ENCODE data around the gene NUPR2. TPM values are rescaled to one million over a fixed set of nuclear protein-coding genes. Genes with fewer than 3 reads are reported as not detected.

The NUPR2 gene, protein sequence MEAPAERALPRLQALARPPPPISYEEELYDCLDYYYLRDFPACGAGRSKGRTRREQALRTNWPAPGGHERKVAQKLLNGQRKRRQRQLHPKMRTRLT
- not detected in 2 replicates for total RNA-seq (2013; cell fraction: nucleolus; rRNA removed)
- total RNA-seq (2014; rRNA removed): not detected in 2 replicates
- total RNA-seq (2014; rRNA removed; fragmentation: Illumina TruSeq; extraction: Trizol): not detected in 2 replicates
- total RNA-seq (2021): not detected in 2 replicates
- polyA plus RNA-seq (2011; ENCODE audit: low read depth): not detected
- polyA plus RNA-seq (2011; rRNA removed): not detected in 2 replicates
- not detected in 2 replicates for polyA plus RNA-seq (2011; cell fraction: cytosol; rRNA removed)
- not detected in 2 replicates for polyA plus RNA-seq (2011; cell fraction: nucleus; rRNA removed)
- polyA plus RNA-seq (2012): not detected in 2 replicates
- not detected in 2 replicates for polyA plus RNA-seq (2014; fragmentation: Illumina TruSeq; extraction: Trizol)
- not detected for polyA plus RNA-seq (2014; fragmentation: Nextera tagmentation; extraction: Ambion mirVana)
- polyA plus RNA-seq (2014; rRNA removed): not detected in 2 replicates
- not detected for polyA plus RNA-seq (2016; fragmentation: Nextera tagmentation; extraction: Ambion mirVana)
- polyA minus RNA-seq (2011; rRNA and poly(A)+ RNA removed): not detected in 2 replicates
- not detected in 2 replicates for polyA minus RNA-seq (2011; cell fraction: cytosol; rRNA and poly(A)+ RNA removed)
- not detected in 2 replicates for polyA minus RNA-seq (2011; cell fraction: nucleus; rRNA and poly(A)+ RNA removed)
- Bru-seq, nascent RNA: not detected
- BruChase-seq, experiment 1, labeled RNA remaining after a 6-hour chase: not detected
- not detected for BruChase-seq, experiment 2, labeled RNA remaining after a 2-hour chase
- long read RNA-seq, experiment 1: 0 reads
- long read RNA-seq, experiment 2: 0 reads

DNA sequence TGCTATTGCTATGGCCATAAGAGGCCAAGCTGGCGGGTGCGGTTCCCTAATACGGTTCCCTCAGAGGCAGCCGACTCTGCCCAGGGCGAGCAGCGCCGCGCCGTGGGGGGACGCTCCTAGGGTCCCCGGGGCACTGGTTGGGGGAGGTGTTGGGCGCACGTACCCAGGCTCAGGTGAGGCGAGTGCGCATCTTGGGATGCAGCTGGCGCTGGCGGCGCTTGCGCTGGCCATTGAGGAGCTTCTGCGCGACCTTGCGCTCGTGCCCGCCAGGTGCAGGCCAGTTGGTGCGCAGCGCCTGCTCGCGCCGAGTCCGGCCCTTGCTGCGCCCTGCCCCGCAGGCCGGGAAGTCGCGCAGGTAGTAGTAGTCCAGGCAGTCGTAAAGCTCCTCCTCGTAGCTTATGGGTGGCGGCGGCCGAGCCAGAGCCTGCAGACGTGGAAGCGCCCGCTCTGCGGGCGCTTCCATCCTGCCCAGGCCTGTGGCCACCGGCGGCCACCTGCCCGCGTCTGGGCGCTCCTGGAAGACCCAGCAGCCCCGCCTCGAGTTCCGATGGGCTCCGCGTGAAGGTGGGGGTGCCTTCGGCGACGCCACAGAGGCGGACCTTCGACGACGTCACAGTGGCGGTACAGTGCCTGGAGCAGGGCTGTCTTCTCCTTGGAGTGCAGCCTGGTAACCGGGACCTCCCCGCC, at the start of gene NUPR2:
Gene NUPR2, minus strand, starts transcription at position 566 of the 687 bp plus-strand sequence. Its CDS starts 103 bp downstream, at position 463.
- H3K4me3 ChIP-seq: no peak within 1 kb of the TSS
- WGBS (ENCODE audit: insufficient coverage, insufficient replicate concordance, low lambda C conversion rate, missing lambda C conversion rate): 69% methylated on average over 62 of the region's 65 CpGs
- H3K79me2 ChIP-seq (ENCODE audit: control insufficient read depth, insufficient read depth, low read length): no peaks in the 10 kb centered on the region
- no peaks in the 10 kb centered on the region for H3K4me1 ChIP-seq (ENCODE audit: control insufficient read depth, insufficient read depth, low read length)
- no peak within 1 kb of the TSS for H3K27ac ChIP-seq (ENCODE audit: control insufficient read depth, insufficient read depth)
- ChIA-PET POLR2A (interaction anchor here (0.6 kb wide), 1 partner anchor 10 kb away, joined by 3 read pairs; the partner anchor contains the start of gene CHCHD2), SMC1A (ENCODE audit: uncharacterized antibody, unreplicated experiment) (no interaction called here), RAD21 (ENCODE audit: unreplicated experiment) (no interaction called here), CTCF (no interaction called here)
- no peaks in the 10 kb centered on the region for H3K36me3 ChIP-seq (ENCODE audit: control insufficient read depth in 2 of 2, insufficient read depth in 2 of 2, low read length in 1 of 2)
- H3K27me3 ChIP-seq (replicated peaks in 1 of 2; ENCODE audit: control insufficient read depth in 2 of 2, insufficient read depth in 2 of 2, low read length in 1 of 2): no peaks in the 10 kb centered on the region
- in situ Hi-C loops (cut with MboI): no loop called here
- no peaks in the 10 kb centered on the region for H4K20me1 ChIP-seq (ENCODE audit: control insufficient read depth, insufficient read depth)
- ATAC-seq: no peak
- no TSS peak for BruUV-seq (replicated peaks)
- H3K4me2 ChIP-seq (ENCODE audit: control insufficient read depth, insufficient read depth): no peak within 1 kb of the TSS
- TF ChIP-seq TCF12 (IDR thresholded peaks at IDR 0.05; ENCODE audit: low read depth, low read length): no peak
- no peak for TF ChIP-seq SMC3 (IDR thresholded peaks at IDR 0.05; ENCODE audit: borderline replicate concordance, low read length)
- no peak for TF ChIP-seq NFIC (IDR thresholded peaks at IDR 0.05; ENCODE audit: low read depth, low read length)
- no peak for TF ChIP-seq CREB1 (IDR thresholded peaks at IDR 0.05; ENCODE audit: low read depth)
- TF ChIP-seq PAX5 (IDR thresholded peaks at IDR 0.05; ENCODE audit: borderline replicate concordance, low read depth, low read length): no peak
- TF ChIP-seq BCL11A (IDR thresholded peaks at IDR 0.05; ENCODE audit: low read depth, low read length): no peak
- TF ChIP-seq MTA3 (IDR thresholded peaks at IDR 0.05; ENCODE audit: borderline replicate concordance, low read length): no peak
- TF ChIP-seq CHD4 (IDR thresholded peaks at IDR 0.05): no peak
- TF ChIP-seq, protein P1, sequence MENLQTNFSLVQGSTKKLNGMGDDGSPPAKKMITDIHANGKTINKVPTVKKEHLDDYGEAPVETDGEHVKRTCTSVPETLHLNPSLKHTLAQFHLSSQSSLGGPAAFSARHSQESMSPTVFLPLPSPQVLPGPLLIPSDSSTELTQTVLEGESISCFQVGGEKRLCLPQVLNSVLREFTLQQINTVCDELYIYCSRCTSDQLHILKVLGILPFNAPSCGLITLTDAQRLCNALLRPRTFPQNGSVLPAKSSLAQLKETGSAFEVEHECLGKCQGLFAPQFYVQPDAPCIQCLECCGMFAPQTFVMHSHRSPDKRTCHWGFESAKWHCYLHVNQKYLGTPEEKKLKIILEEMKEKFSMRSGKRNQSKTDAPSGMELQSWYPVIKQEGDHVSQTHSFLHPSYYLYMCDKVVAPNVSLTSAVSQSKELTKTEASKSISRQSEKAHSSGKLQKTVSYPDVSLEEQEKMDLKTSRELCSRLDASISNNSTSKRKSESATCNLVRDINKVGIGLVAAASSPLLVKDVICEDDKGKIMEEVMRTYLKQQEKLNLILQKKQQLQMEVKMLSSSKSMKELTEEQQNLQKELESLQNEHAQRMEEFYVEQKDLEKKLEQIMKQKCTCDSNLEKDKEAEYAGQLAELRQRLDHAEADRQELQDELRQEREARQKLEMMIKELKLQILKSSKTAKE (IDR thresholded peaks at IDR 0.05; ENCODE audit: low read depth, poor library complexity, severe bottlenecking): no peak
- DNase-seq (ENCODE audit: low read depth, low spot score): no peak
- intact Hi-C loops (cut with micrococcal nuclease; ENCODE audit: unreplicated experiment): no loop called here
- H3K9ac ChIP-seq (ENCODE audit: control insufficient read depth, insufficient read depth, low read length): no peak within 1 kb of the TSS
- no peak for FAIRE-seq
- no peaks in the 10 kb centered on the region for H3K9me3 ChIP-seq (replicated peaks; ENCODE audit: control insufficient read depth, insufficient read depth, low read length)
- H2AFZ ChIP-seq (ENCODE audit: control insufficient read depth, low read depth, low read length): no peak within 1 kb of the TSS

Measured in GM12878 (cell line).